ENCODE measurements around the gene TDRD9.

DNA sequence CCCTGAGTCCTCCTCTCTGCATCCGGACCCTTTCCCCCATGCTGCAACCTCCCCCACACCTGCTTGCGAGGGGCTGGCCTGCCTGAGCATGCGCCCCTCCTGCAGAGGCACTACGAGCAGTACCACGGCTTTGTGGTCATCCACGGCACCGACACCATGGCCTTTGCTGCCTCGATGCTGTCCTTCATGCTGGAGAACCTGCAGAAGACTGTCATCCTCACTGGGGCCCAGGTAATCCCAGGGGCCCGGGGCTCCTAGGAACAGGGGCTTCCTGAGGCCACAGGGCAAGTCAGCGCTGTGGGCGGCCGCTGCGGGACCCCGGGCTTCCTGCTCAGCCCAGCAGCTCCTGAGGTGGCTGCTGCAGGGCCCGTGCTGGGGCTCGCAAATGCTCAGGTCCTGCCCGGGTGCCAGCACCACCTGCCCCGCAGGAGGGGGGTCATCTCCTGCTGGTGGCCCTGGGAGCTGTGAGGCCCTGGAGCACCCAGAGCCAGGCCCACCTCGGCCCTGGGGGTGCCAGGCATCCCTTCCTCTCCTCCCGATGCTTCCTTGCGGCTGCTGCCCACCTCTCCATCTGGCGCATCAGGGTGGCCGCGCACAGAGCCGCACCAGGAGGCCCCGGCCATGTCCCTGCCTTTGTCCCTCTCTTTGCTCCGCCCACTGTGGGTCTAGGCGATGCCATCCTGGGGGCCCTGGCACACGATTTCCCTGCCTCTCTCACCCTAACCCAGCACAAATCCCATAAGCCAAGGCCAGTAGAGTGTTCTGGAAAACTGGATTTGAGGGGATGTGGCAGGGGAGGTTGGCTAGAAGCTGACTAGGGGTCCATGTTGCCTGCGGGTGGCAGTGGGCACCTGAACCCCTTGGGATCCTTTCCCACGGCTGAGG is 167.4 kb downstream of the TDRD9 start:
- TF ChIP-seq POLR2A (IDR thresholded peaks at IDR 0.05; ENCODE audit: low read length) = no peak
- TF ChIP-seq GATA1 (IDR thresholded peaks at IDR 0.05; ENCODE audit: low read depth, low read length) = no peak

Data from erythroblast (primary cell).